HG03432 (cell line): ENCODE data around the gene FCRLB.
"Not testable (repeated sequence)": the region's sequence is repeated elsewhere in the genome, so short reads cannot be mapped to it uniquely, and the experiment has no call there.

Source experiments
- ATAC-seq: cut with Tn5 transposase; IDR thresholded peaks from one replicate; pipeline ENCODE4 v1.9.1; 2021; ENCODE audit warnings: mild to moderate bottlenecking, moderate library complexity; ENCODE audit not compliant: unreplicated experiment

FCRLB gene

DNA sequence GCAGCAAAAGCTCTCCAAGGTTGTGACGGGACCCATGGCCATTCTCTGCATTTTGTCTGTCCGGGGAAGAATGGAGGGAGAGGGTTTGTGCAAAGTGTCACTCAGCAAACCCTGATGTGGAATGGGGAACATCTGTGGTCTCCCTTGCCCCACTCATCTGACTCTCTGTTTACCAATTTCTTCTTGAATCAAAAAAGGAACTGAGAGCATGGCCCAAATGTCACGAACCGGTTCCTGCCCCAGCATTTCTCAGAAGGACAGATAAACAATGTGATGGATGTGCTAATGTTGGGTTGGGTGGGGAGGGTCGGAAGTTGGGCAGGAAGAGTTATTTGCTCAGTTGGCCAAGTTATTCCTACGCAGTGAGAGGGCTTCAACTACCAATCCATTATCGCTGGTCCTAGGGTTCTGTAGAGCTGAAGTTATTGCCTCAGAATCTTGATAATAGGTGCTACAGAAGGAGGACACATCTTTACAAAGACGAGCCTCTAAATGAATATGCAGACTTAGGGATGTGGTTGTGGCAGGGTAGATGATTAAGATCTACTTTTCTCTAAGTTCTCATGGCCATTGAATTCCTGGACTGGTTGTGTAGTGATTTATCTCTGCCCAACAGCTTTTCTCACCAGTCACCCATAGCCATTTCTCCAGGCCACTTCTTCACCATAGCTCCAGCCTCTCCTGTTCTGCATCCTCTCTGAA, 18.7 kb downstream of the FCRLB start:
- ATAC-seq: no peak

DNA sequence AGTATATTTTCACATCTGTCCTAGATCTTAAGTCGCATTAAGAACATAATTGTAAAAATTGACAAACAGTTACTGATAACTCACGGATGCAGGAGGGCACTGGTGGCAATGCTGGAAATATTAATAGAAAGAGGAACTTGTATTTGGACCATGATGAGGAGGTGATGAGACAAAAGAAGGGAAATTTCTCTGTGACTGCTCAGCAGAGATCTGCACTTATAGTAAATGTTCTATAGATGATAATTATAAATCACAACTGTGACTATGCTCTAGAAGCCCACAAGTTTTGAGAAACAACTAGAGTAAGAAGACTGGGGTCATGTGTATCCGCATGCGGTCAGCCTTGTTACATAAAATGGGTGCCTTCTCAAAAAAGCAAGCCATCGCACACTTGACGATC, 19.6 kb downstream of the FCRLB start:
- ATAC-seq: no peak

DNA sequence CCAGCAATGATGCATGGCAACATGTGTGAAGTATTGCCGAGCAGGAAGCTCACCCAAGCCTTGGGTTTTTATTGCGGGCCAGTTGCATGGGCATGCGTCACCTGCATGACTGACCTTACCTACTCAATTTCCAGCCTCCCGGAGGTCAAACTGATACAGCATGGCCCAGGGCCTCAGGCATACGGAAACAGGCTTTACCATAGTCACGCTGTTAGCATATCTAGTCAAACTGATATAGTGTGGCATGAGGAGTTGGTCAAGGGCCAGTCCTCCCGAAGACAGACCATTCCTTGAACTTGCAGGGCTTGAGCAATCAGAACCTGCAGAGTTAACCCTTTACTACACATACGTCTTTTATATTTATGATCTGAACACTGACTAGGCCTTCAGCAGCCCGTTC, 21.9 kb downstream of the FCRLB start:
- no peak for ATAC-seq

DNA sequence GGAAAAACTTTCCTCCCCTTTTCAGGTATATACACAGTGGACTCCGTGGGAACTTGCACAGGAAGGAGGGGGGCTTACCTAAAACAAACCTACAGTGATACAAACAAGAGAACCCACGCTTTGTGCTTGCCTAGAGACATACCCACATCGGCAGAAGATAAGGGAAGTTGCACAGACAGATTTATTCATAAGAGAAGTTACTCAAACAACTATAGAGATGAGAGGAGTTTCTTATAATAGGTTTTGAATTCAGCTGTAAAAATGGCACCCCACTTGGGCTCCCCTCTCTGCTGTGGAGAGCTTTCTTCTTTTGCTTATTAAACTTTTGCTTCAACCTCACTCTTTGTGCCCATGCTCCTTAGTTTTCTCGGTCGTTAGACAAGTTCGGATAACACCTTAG, 26.5 kb downstream of the FCRLB start:
- ATAC-seq: no peak

DNA sequence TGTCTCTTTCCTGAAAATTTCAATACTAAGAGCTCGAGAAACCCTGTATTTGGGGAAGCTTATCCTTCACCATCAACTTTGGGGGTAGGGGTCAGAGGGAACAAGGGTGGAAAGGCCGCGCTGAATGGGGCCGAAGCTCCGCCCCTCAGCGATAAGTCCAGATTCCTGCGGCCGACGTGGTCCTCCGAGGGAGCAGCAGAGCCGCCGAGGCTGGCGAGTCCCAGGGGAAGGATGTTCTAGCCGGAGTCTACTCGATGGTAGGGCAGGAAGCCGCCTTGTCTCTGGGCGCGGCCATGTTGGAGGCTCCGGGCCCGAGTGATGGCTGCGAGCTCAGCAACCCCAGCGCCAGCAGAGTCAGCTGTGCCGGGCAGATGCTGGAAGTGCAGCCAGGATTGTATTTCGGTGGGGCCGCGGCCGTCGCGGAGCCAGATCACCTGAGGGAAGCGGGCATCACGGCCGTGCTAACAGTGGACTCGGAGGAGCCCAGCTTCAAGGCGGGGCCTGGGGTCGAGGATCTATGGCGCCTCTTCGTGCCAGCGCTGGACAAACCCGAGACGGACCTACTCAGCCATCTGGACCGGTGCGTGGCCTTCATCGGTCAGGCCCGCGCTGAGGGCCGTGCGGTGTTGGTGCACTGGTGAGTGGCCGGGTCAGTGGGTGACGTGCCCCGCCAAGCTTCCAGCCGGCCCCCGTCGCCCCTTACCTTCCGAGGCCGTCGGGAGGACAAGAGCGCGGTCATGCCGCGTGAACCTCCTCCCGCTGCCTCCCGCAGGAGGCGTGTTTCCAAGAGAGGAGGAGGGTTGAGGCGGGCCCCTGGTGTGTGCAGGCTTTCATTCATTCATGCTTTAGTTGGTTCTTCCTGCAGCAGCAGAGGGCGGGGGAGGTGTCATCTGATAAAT, 28.4 kb downstream of the FCRLB start, which contains the start of gene DUSP12:
Gene DUSP12, plus strand, starts transcription at position 278 of the 899 bp plus-strand sequence. Its CDS starts 16 bp downstream, at position 294.
- ATAC-seq: peak; percentile 97

DNA sequence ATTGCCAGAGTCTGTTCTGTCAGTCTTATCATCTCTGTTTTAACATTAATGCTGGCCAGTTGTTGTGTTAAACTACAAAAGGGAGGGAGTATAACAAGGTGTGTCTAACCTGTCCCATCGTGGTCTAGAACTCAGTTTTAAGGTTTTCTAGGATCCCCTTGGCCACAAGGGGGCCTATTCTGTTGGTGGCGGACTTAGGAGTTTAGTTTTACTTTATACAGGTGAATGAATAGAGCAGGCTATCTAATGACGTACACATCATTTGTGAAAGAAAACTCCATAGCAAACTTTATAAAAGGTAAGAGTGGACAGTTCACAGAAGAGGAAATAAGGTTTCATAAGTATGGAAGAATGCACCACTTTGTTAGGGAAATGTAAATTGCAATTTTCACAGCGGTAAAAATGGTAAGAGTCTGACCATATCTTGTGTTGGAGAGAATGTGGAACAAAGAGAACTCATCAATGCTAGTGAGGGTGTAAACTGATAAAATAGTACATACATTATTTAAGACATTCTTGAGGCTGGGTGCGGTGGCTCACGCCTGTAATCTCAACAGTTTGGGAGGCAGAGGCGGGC, 42.3 kb downstream of the FCRLB start:
- ATAC-seq: no peak

DNA sequence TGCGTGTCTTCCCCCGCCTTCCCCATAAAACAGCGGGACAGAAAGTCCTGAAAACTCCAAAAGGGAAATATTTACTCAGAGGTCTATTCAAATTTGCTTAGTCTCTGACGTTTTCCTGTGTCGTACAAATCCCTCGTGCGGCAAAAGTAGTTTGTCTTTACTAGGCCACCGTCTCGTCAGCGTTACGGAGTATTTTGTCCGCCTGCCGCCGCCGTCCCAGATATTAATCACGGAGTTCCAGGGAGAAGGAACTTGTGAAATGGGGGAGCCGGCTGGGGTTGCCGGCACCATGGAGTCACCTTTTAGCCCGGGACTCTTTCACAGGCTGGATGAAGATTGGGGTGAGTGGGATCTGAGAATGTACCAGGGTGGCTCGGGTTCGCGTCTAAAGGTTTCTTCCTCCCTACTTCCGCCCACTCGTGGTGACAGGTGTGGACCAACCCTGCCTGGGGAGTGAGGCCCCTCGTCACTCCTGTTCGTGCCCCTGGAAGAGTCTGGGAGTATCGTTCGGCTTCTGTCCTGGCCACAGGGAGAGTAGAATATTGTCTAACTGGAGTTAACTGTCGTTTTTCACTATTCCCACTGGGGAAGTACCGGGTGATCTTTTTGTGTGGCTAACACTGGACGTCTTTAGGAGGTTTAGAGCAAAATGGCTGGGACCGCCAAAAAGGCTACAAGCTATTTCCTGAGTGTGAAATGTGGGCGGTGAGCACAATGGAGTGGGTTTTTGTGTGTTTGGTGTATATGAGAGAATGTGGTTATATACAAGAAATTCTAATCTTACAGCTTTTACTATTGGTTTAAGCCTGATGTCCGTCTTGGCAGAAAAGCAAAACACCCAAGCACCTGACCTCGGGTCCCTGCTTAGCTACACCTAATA, 45.0 kb downstream of the FCRLB start, which contains the start of gene ATF6:
Gene ATF6, plus strand, starts transcription at position 219 of the 880 bp plus-strand sequence. Its CDS starts 41 bp downstream, at position 260.
- ATAC-seq: peak; percentile 70

DNA sequence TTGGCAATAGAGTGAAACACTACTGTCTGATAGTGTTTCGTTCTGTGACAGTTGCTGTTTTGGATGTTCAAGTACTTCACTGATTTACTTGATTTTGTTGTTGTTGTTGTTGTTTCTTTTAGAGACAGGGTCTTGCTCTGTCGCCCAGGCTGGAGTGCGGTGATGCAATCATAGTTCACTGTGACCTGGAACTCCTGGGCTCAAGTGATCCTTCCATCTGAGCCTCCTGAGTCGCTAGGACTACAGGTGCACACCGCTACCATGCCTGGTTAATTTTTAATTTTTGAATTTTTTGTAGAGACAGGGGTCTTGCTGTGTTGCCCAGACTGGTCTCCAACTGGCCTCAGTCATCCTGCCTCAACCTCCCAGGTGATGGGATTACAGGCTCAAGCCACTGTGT, 47.1 kb downstream of the FCRLB start:
- no peak for ATAC-seq

DNA sequence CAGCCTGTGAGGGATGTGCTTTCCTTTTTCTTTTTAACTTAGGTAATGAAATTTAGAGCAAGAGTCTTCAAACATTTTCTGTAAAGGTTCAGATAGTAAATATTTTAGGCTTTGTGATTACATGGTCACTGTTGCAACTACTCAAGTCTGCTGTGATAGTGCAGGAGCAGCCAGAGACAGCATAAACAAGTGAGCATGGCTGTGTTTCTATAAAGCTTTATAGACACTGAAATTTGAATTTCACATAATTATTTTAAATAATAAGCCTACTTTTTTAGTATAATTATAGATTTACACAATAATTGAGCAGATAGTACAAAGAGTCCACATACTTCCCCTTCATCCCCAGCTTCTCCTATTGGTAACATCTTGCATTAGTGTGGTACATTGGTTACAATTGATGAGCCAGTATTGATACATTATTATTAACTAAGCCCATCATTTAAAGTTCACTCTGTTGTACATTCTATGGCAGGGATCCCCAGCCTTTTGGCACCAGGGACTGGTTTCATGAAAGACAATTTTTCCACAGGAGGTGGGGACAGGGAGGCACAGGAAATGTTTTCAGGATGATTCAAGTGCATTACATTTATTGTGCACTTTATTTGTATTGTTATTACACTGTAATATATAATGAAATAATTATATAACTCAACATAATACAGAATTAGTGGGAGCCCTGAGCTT, 47.8 kb downstream of the FCRLB start:
- ATAC-seq: no peak

DNA sequence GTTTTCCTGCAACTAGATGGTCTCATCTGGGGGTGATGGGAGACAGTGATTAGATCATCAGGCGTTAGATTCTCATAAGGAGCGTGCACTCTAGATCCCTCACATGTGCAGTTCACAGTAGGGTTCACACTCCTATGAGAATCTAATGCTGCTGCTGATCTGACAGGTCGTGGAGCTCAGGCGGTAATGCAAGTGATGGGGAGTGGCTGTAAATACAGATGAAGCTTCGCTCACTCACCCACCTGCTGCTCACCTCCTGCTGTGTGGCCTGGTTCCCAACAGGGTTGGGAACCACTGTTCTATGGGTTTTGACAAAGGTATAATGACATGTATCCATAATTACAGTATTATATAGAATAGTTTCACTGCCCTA, 48.3 kb downstream of the FCRLB start:
- not testable (repeated sequence) for ATAC-seq

DNA sequence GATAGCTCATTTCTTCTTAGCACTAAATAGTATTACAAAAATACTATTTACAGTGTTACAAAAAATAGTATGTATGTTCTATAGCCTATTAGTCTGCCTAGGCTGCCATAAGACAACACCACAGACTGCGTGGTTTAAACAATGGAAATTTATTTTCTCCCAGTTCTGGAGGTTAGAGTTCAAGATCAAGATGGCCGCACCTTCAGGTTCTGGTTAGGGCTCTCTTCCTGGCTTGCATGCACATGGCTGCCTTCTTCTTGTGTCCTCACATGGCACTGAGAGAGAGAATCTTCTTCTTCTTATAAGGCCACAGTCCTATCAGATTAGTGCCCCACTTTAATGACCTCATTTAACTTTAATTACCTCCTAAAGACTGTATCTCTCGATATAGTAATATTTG, 48.9 kb downstream of the FCRLB start:
- ATAC-seq: no peak

DNA sequence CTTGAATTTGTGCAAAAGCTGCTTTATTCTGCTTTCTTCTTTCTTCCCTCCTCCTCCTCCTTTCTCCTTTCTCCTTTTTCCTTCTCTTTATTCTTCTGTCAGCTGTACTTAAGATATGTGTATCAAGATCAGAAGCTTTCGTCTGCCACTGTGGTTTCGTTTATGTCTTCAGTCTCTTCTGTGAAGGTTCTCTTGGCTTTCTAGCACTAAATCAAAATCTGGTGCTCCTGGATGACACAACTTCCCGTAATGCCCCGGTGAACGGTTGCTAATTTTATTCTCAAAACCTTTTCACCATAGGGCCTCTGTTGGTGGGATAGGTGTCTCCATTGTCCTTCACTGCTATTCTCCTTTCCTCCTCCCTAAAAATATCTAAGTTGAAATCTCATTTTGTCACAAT, 49.8 kb downstream of the FCRLB start:
- no peak for ATAC-seq

DNA sequence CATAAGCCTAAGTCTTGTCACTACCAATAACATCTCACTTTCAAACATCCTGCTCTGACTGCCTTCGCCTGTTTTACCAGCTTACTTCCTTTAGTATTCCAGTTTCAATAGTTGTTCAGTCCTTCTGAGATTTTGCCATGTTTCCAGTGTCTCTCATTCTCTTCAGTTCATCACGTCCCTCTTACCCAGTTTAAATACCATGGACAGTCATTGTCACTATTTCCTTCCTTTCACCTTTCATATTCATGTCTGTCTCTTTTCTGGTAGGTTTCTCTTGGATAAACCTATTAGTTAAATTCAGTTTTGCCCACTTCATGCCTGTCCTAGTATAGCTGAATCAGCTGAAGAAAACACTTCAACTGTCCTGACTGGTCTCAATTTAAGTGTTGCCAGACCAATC, 50.6 kb downstream of the FCRLB start:
- no peak for ATAC-seq

DNA sequence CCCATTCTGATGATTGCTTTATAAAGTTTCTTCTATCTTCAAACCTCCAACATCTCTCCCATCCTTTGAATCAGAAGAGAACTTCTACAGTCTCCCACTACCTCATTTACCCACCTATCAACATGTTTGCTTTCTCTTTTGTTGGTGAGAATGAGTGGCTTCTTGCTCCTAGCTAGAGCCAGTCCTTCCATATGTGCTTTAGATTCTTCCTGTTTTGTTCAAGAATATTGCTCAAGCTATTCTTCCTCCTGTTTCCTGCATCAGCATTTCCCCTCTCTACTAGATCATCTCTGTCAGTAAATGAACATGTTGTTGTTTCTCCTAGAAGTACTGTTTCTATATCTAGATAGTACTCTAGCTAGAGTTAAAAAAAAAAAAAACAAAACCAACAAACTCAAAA, 51.1 kb downstream of the FCRLB start:
- ATAC-seq: no peak

DNA sequence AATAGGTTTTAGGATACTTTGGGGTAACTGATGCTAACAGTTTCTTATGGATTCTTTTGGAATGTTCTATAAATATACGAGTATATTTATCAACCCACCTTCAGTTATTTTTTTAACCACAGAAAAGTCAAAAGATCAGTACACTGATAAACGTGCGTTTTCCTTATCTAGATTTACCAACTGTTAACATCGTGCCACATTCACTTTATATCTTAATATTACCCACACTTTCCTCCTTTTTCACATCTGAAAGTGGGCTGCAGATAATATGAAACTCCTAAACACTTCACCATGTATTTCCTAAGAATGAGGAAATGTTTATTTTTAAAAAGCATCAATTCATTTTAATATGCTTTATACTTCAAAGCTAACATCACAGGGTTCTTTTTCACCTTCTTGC, 52.4 kb downstream of the FCRLB start:
- ATAC-seq: no peak

DNA sequence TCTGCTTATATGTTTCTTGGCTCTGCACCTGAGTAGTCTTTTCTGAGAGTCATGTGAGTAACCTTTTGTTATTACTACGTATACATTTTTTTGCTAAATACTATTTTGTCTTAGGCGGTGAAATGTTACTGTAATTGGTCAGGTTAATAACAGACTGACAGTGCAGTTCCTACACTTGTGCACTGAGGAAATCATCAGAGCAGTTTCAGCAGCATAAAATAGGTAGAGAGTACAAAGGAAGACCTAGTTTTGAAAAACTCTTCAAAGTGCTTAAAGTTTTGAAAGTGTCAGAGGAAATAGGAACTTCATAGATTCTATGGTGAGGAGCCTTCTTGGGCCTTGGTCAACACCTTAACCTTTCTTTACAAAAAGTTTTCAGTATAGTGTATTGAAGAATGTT, 55.9 kb downstream of the FCRLB start:
- ATAC-seq: no peak
